Medulla oblongata (tissue), 1 donor: ENCODE data around the gene CD7.

ENCODE experiments used
- DNase-seq: peaks from one replicate; pipeline ENCODE4 v3.0.0-alpha.2; 2015; ENCODE audit errors: extremely low spot score

The CD7 gene

GRCh38 chr17:82298538-82299421 is 18.6 kb downstream of the CD7 start:
- no peak for DNase-seq

- DNase-seq: peak; percentile 81
Measured at GRCh38 chr17:82297714-82298537, 19.5 kb downstream of the CD7 start.

GRCh38 chr17:82297280-82297713 is 20.1 kb downstream of the CD7 start:
- DNase-seq: peak; percentile 52

GRCh38 chr17:82296511-82297279 is 20.7 kb downstream of the CD7 start:
- DNase-seq: no peak

GRCh38 chr17:82295472-82295814 is 22.0 kb downstream of the CD7 start:
- no peak for DNase-seq

- no peak for DNase-seq
Measured at GRCh38 chr17:82294064-82294773, 23.2 kb downstream of the CD7 start.

GRCh38 chr17:82292251-82293154 is 24.9 kb downstream of the CD7 start:
- DNase-seq: peak; percentile 98

- no peak for DNase-seq
Measured at GRCh38 chr17:82291582-82292250, 25.7 kb downstream of the CD7 start.

- DNase-seq: no peak
Measured at GRCh38 chr17:82287868-82288801, 29.3 kb downstream of the CD7 start.

- DNase-seq: no peak
Measured at GRCh38 chr17:82287013-82287867, 30.2 kb downstream of the CD7 start.

GRCh38 chr17:82285141-82285540 is 32.3 kb downstream of the CD7 start:
- DNase-seq: no peak

- no peak for DNase-seq
Measured at GRCh38 chr17:82283208-82283749, 34.1 kb downstream of the CD7 start.

- no peak for DNase-seq
Measured at GRCh38 chr17:82282239-82283207, 34.9 kb downstream of the CD7 start.

GRCh38 chr17:82281502-82282238 is 35.7 kb downstream of the CD7 start:
- no peak for DNase-seq

GRCh38 chr17:82281076-82281475 is 36.3 kb downstream of the CD7 start:
- DNase-seq: no peak

GRCh38 chr17:82280537-82280936 is 36.9 kb downstream of the CD7 start:
- no peak for DNase-seq
